ENCODE data around the gene ABHD16B.

DNA sequence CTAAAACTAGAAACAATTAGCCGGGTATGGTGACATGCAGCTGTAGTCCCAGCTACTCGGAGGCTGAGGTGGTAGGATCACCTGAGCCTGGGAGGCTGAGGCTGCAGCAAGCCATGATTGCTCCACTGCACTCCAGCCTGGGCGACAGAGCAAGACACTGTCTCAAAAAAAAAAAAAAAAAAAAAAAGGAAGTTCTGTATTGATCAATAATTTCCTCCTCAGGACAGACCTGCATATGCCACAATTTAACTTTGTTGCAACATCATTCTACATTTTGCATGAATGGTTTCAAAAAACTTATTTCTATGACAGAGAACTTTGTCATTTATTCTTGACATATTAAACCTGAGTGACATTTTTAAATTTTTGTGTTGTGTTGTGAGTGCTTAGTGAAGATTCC, 39.1 kb downstream of the ABHD16B start:
- TF ChIP-seq, protein P1, sequence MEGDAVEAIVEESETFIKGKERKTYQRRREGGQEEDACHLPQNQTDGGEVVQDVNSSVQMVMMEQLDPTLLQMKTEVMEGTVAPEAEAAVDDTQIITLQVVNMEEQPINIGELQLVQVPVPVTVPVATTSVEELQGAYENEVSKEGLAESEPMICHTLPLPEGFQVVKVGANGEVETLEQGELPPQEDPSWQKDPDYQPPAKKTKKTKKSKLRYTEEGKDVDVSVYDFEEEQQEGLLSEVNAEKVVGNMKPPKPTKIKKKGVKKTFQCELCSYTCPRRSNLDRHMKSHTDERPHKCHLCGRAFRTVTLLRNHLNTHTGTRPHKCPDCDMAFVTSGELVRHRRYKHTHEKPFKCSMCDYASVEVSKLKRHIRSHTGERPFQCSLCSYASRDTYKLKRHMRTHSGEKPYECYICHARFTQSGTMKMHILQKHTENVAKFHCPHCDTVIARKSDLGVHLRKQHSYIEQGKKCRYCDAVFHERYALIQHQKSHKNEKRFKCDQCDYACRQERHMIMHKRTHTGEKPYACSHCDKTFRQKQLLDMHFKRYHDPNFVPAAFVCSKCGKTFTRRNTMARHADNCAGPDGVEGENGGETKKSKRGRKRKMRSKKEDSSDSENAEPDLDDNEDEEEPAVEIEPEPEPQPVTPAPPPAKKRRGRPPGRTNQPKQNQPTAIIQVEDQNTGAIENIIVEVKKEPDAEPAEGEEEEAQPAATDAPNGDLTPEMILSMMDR (conservative IDR thresholded peaks at IDR 0.05; ENCODE audit: low read length): no peak
- TF ChIP-seq EZH2phosphoT487 (IDR thresholded peaks at IDR 0.05; ENCODE audit: borderline replicate concordance): no peak
